Stimulated activated CD4-positive, alpha-beta T cell treated with anti-CD3 and anti-CD28 coated beads, Interleukin-4, amount 100 ng/mL, for 4 hours (primary cell): ENCODE data around the gene EML4.

Experiments used
- DNase-seq, 2 experiments: peaks; one replicate each; pipeline ENCODE4 v3.0.0-alpha.2; 2020

Gene EML4

DNA sequence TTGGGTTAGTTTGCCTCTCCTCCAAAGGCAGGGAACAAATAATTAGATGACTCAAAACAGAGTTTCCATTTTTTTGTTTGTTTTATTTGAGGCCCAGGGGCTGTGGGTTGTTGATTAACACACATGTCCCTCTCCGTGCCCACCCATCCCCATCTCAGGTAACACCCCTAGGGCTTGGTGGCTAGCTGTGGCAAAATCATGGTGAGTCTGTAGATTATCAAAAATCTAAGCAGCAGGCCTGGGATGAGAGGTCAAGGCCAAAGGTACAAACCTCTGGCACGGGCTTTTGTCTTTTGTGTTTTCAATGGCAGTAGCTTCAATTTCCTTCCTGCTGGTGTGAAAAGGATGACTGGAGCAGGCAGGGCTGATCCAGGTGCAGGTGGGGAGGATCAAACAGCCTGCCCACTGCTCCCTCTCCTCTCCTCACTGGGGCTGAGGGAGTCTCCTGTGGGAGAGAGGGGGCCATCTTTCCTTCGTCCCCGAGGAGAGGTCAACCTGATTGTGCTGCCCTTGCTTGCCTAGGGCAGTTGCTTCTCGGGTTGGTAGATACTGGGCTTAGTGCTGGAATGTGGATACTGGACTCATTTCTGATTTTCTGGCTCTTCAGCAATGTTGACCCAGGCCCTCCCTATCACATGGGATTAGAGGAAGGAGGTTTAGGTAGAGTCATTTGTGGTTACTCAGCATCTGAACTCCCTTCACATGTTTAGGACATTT lies 31.9 kb upstream of the EML4 start:
- no peak for DNase-seq

GRCh38 chr2:42138163-42139015 lies 30.8 kb upstream of the EML4 start:
- no peak for DNase-seq

DNA sequence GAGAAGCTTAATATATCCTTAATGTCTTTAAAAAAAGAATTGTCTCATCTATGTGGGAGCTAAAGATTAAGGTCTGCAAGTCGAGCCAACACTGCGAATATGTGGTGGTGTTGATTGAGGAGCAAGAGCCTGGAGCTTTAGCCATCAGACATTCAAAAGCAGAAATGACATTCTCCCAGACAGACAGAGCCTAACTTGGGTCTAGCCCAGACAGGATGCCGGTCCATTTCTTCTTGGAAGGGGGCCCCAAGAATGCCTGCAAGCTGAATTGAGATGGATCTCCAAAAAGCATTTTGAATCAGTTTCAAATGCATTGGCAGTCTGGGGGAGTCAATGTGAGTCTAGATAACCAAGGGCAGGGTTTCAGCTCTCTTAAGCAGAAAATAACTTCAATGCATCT lies 30.1 kb upstream of the EML4 start:
- no peak for DNase-seq

DNA sequence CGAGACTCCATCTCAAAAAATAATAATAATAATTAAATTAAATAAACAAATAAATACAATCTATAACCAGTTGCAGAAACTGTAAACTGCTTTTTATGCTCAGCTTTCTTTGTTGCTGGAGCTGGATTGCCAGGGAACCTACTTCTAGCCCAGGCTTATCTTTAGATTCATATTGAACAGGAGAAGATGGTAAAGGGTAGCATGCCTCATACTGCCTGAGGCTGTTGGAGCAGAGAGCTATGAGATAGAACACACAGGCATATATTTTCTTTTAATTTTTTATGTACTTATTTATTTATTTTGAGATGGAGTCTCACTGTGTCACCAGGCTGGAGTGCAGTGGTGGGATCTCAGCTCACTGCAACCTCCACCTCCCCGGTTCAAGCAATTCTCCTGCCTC lies 28.7 kb upstream of the EML4 start:
- no peak for DNase-seq

DNA sequence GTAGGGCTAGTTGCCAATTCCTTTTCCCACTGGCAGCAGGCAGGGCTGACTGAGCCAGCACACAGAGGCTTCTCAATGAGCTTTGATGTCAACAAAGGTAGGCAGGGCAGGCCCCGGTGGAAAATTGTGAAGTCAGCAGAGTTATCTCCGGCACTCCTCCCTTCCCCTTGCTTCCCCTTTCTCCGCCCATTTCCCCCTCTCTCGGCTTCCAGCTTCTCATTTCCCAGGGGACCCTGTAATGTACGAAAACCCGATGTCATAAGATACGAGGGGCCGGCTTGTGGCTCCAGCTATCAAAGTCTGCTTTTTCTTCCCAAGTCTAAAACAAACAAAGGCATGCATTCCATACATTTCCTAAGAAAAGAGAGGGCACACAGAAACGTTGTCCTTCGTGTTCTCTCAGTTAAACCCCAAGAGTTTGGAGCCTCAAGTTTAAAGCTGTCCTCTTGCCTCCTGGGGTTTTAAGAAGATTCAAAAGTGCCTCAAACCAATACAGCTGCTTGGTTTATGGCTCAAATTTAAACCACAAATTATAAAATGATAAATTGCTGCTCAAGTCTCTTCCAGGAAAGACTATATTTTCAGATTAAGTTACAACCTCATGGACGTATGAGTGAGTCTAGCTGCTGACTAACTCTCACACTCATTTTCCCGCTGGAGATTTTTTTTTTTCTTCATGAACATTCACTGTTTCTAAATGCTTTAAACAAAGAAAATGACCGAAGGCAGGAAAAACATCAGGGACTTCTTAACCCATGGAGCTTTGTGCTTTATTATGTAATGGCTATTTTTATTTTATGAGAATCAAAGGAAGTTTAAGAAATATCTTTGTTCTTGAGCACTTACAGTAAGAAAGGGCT lies 27.2 kb upstream of the EML4 start:
- DNase-seq = peak in 1 of 2 experiments; percentile 45

DNA sequence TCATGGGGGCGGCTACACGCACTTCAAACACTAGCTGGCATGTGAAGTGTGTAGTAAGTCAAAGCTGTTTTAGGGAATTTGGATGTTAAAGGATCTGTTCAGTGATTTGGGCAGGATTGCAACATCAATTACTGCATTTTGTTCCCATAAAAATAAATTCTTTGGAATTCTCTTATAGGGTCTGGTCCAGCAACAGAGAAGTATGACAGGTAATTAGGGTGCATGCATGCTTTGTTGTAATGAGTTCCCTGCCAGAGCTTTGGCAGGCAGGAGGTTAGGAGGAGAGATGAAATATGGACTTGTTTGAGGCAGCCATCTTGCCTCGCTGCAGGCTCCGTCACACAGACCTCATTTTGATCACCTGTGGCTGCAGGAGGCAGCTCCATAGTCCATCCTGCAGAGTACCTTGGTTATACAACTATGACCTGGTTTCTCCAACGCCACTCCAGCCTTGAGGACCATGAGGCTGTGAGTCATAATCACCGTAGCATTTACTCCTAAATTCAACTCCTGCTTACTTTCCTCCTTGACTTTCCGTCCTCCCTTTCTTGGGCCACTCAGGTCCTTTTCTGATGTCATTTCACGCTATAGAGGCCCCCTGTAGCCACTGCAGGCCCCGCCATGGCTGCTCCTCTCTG lies 26.5 kb upstream of the EML4 start:
- no peak for DNase-seq

DNA sequence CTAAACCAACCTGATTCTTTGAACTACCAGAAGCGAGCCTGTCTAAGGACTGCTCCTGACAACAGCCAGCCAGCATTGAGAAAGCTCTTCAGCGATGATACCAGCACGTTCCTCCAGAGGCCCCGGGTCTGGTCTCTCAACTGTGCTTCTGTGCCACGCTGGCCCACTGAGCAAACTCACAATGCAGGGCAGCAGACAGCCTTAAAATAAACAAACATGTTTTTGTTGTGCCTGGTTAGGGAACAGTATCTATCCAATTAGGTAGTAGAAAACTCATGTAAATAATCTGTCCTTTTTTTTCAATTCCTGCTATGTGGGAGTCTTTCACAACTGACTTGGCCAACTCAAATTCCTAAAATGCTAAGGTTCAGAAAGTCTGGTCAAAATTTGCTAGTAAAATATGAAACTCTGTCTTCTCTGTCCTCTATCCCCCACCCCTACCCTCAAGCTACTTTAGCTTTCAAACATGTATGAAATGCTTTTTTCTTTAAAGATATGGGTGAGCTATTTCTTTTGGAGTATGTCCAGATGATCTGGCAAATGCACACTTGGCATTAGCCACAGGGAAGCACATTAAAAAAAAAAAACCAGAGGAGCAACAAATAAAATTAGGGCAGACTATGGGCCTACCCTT lies 21.4 kb upstream of the EML4 start:
- DNase-seq = no peak

GRCh38 chr2:42150159-42150558 lies 19.0 kb upstream of the EML4 start:
- DNase-seq = no peak

GRCh38 chr2:42153944-42154581 lies 15.1 kb upstream of the EML4 start:
- no peak for DNase-seq

DNA sequence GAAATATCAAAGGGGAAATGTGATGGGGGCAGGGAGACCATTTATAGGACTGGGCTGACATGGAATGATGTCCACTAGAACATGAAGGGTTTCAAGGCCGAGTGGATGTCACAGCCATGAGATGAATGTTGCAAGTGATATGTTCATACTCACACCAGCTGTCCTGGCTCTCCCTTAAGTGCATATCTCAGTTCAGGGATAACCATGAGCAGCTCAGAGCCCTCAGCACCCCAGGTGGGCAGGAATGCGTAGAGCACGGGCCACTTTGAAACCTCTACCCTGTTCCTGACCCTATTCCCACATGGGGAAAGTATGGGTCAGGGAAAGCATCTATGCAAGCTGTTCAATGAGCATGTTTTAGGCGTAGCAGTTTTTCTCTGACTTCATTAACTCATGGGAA lies 12.4 kb upstream of the EML4 start:
- no peak for DNase-seq

GRCh38 chr2:42161444-42161843 lies 7.7 kb upstream of the EML4 start:
- no peak for DNase-seq

GRCh38 chr2:42163444-42164045 lies 5.6 kb upstream of the EML4 start:
- DNase-seq = no peak

DNA sequence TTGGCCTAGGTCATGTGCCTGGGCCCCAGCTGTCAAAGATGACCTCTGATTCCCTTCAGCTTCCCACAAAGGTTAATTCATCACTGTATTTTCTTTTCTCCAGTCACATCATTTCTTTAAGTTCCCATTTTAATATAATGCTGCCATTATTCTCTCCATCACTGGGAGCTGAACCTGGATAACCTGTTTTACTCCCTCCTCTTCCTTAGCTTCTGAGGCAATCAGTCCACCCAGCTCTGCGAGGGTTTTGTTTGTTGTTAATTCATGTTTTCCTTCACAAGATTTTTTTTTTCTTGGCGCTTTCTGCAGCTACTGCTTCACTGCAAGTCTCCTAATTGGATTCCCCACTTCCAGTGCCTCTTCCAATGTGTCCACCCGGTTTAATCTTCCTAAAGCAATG lies 5.1 kb upstream of the EML4 start:
- DNase-seq = no peak

DNA sequence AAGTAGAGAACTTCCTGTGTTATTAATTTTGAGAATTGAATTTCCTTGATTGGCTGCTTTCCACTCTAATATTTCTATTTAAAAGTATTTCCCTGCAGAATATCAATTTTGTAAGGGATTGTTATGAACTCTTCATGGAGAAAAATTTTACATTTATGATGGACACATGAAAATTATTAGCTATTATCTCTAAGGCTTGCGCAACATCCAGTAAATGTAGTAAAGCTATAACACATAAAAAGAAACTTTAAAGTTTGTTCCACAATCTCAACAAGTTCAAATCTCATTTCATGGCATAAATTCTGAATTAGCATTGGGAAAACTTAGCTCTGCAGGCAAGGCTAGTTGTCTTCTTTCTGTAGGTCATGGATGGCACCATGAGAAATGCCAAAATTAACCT lies 4.2 kb upstream of the EML4 start:
- no peak for DNase-seq

GRCh38 chr2:42167458-42167857 lies 1.7 kb upstream of the EML4 start:
- DNase-seq = no peak

GRCh38 chr2:42168459-42169099 lies 574 bp upstream of the EML4 start:
- DNase-seq = peak in 1 of 2 experiments; percentile 1

- DNase-seq = peak in 1 of 2 experiments; percentile 3
Observed at GRCh38 chr2:42169874-42170521, 845 bp downstream of the EML4 start.

DNA sequence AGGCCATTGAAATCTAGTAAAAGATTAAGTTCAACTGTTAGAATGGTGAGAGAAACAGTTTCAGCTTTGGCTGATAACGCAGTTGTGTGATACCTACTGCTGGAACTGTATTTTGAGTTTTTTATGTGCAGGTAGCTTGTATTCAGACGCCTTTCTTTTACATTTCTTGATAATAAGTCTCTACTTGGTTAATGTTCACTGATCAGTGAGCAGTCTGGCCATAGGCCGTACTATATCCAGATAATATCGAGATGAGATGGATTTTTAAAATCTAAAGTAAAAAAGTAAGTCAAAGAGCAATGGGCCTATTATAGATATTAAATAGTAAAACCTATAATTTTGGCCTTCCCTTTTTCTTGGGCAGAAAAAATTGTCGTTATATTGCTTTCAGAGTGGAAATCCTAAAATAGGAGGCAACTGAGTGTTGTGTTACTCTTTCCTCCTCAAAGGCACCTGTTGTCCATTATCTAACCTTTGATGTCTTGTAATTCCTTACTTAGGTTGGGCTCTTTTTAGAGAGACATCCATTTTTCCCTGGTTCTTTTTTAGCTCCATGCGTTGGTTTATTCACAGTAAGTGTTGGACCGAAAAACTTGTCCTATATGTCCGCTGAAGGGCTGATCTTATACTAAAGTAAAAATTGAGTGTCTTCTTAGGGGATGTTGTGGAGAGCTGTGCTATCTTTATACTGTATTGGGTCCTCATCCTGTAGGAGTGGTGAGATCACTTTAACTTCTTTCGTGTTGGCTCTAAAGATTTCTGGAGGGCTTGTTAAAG lies 1.7 kb downstream of the EML4 start:
- no peak for DNase-seq

DNA sequence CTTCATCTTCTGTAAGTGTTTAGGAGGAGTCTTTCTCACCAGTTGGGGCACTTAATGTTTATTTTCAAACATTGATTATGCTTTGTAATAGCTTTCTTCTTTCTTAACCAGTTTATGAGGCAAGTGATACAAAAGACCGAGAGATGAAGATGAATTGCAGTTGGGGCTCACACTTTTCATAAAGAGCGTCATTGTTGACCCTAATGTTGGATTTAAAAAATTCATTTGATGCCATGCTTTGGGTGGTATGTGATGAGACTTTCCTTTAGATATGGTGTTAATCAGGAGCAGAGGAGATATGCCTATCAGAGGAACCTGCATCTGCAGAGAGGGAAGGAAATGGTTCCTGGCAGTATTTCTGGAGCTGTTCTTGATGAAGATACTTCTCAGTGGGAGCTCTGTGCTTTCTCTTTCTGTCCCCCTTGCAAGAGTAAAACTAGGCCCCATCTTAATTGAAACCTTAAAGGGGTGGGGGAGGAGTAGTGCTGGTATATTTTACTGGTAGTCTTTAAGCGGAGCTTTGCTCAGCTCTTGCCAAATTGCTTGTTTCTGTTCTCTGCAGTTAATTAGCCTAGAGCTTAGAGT lies 2.3 kb downstream of the EML4 start:
- no peak for DNase-seq
